ENCODE results near the gene BABAM2. TPM values are rescaled to one million over a fixed set of nuclear protein-coding genes. Genes with fewer than 3 reads are reported as not detected.

BABAM2 gene
- total and polyA plus RNA-seq, 10 of the 15 experiments (the other 5 are each of a cell fraction or from before 2014, with no cell fraction given): 30.7 to 59.9 (median 44.5) TPM

- in situ Hi-C loops (cut with MboI): no loop called here
- H4K20me1 ChIP-seq (ENCODE audit: control insufficient read depth, insufficient read depth): no peaks in the 10 kb centered on the region
- H3K4me1 ChIP-seq (ENCODE audit: control insufficient read depth, insufficient read depth, low read length): no peaks in the 10 kb centered on the region
- H3K27me3 ChIP-seq (replicated peaks in 1 of 2; ENCODE audit: control insufficient read depth in 2 of 2, insufficient read depth in 2 of 2, low read length in 1 of 2): no peaks in the 10 kb centered on the region; a peak in 2 of 4 replicates
- TF ChIP-seq, protein P1, sequence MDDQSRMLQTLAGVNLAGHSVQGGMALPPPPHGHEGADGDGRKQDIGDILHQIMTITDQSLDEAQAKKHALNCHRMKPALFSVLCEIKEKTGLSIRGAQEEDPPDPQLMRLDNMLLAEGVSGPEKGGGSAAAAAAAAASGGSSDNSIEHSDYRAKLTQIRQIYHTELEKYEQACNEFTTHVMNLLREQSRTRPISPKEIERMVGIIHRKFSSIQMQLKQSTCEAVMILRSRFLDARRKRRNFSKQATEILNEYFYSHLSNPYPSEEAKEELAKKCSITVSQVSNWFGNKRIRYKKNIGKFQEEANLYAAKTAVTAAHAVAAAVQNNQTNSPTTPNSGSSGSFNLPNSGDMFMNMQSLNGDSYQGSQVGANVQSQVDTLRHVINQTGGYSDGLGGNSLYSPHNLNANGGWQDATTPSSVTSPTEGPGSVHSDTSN (IDR thresholded peaks at IDR 0.05; ENCODE audit: insufficient replicate concordance, low read depth, low read length): peak; percentile 7
- TF ChIP-seq CHD2 (IDR thresholded peaks at IDR 0.05; ENCODE audit: borderline replicate concordance, low read depth, low read length) (no peak), TCF3 (IDR thresholded peaks at IDR 0.05; ENCODE audit: borderline replicate concordance, insufficient read depth, low read depth, low read length) (no peak), PKNOX1 (IDR thresholded peaks at IDR 0.05) (peak; percentile 53), TBL1XR1 (IDR thresholded peaks at IDR 0.05; ENCODE audit: low read depth, low read length) (no peak)
- no TSS peak for BruUV-seq (replicated peaks)
- WGBS (ENCODE audit: insufficient coverage, insufficient replicate concordance, low lambda C conversion rate, missing lambda C conversion rate): 54% methylated on average over 9 of the region's 9 CpGs
- H3K27ac ChIP-seq (ENCODE audit: control insufficient read depth, insufficient read depth): no peak overlapping the region
- ChIA-PET SMC1A (ENCODE audit: uncharacterized antibody, unreplicated experiment) (no interaction called here), CTCF (no interaction called here), POLR2A (no interaction called here), RAD21 (ENCODE audit: unreplicated experiment) (no interaction called here)
- H3K4me3 ChIP-seq: no peak overlapping the region
- no peaks in the 10 kb centered on the region for H3K9me3 ChIP-seq (replicated peaks; ENCODE audit: control insufficient read depth, insufficient read depth, low read length)
- H2AFZ ChIP-seq (ENCODE audit: control insufficient read depth, low read depth, low read length): no peak overlapping the region
- H3K4me2 ChIP-seq (ENCODE audit: control insufficient read depth, insufficient read depth): no peak overlapping the region
- H3K36me3 ChIP-seq (ENCODE audit: control insufficient read depth in 2 of 2, insufficient read depth in 2 of 2, low read length in 1 of 2): no peaks in the 10 kb centered on the region
- peak; percentile 21 for ATAC-seq
- intact Hi-C loops (cut with micrococcal nuclease; ENCODE audit: unreplicated experiment): no loop called here
- no peak for DNase-seq (ENCODE audit: low read depth, low spot score)
- no peak overlapping the region for H3K9ac ChIP-seq (ENCODE audit: control insufficient read depth, insufficient read depth, low read length)
- H3K79me2 ChIP-seq (ENCODE audit: control insufficient read depth, insufficient read depth, low read length): no peaks in the 10 kb centered on the region
- FAIRE-seq: no peak
Observed at GRCh38 chr2:28377984-28378678, 487.6 kb downstream of the BABAM2 start.
